Neuron (in vitro differentiated cells): ENCODE results near the gene CNNM2.

Source experiments
- H2AFZ ChIP-seq: one replicate; pipeline ENCODE4 v1.6.1; 2013; ENCODE audit warnings: low read depth, mild to moderate bottlenecking, inconsistent platforms, low read length, moderate library complexity
- H3K27me3 ChIP-seq: one replicate; pipeline ENCODE4 v1.6.1; 2013; ENCODE audit warnings: low read length; ENCODE audit not compliant: insufficient read depth
- H3K36me3 ChIP-seq: one replicate; pipeline ENCODE4 v1.6.1; 2013; ENCODE audit warnings: low read length; ENCODE audit not compliant: insufficient read depth
- H3K4me1 ChIP-seq: one replicate; pipeline ENCODE4 v1.6.1; 2013; ENCODE audit warnings: low read length; ENCODE audit not compliant: insufficient read depth
- H3K4me3 ChIP-seq: 2 replicates; pipeline ENCODE4 v1.5.1; 2013; ENCODE audit warnings: mild to moderate bottlenecking, low read length, moderate library complexity
- H3K9me3 ChIP-seq: one replicate; pipeline ENCODE4 v1.6.1; 2013; ENCODE audit warnings: low read length

CNNM2 gene

GRCh38 chr10:103098240-103098639, 180.1 kb downstream of the CNNM2 start:
- H2AFZ ChIP-seq = no peak overlapping the region
- no peaks in the 10 kb centered on the region for H3K27me3 ChIP-seq
- no peak overlapping the region for H3K4me3 ChIP-seq
- no peaks in the 10 kb centered on the region for H3K9me3 ChIP-seq
- peaks cover 79% of the 10 kb centered on the region for H3K36me3 ChIP-seq
- H3K4me1 ChIP-seq = no peaks in the 10 kb centered on the region

GRCh38 chr10:103100620-103101019, 182.5 kb downstream of the CNNM2 start:
- H3K4me1 ChIP-seq = no peaks in the 10 kb centered on the region
- no peak overlapping the region for H3K4me3 ChIP-seq
- no peaks in the 10 kb centered on the region for H3K9me3 ChIP-seq
- no peak overlapping the region for H2AFZ ChIP-seq
- H3K36me3 ChIP-seq = peaks cover 71% of the 10 kb centered on the region
- H3K27me3 ChIP-seq = no peaks in the 10 kb centered on the region

GRCh38 chr10:103102195-103102594, 184.1 kb downstream of the CNNM2 start:
- Histone ChIP-seq H3K36me3 (peaks cover 59% of the 10 kb centered on the region), H3K9me3 (no peaks in the 10 kb centered on the region), H2AFZ (no peak overlapping the region), H3K27me3 (no peaks in the 10 kb centered on the region), H3K4me3 (no peak overlapping the region), H3K4me1 (no peaks in the 10 kb centered on the region)

GRCh38 chr10:103103989-103104388, 185.9 kb downstream of the CNNM2 start:
- Histone ChIP-seq H2AFZ (no peak overlapping the region), H3K4me3 (no peak overlapping the region), H3K27me3 (no peaks in the 10 kb centered on the region), H3K36me3 (peaks cover 42% of the 10 kb centered on the region), H3K9me3 (no peaks in the 10 kb centered on the region), H3K4me1 (no peaks in the 10 kb centered on the region)

GRCh38 chr10:103104721-103105120, 186.6 kb downstream of the CNNM2 start:
- Histone ChIP-seq H3K9me3 (no peaks in the 10 kb centered on the region), H2AFZ (no peak overlapping the region), H3K27me3 (no peaks in the 10 kb centered on the region), H3K4me1 (no peaks in the 10 kb centered on the region), H3K4me3 (no peak overlapping the region), H3K36me3 (peaks cover 35% of the 10 kb centered on the region)

GRCh38 chr10:103105462-103105861, 187.4 kb downstream of the CNNM2 start:
- H3K9me3 ChIP-seq = no peaks in the 10 kb centered on the region

GRCh38 chr10:103106539-103106938, 188.4 kb downstream of the CNNM2 start:
- H3K4me3 ChIP-seq = no peak overlapping the region
- no peaks in the 10 kb centered on the region for H3K27me3 ChIP-seq
- no peak overlapping the region for H2AFZ ChIP-seq
- H3K4me1 ChIP-seq = no peaks in the 10 kb centered on the region
- H3K36me3 ChIP-seq = peaks cover 22% of the 10 kb centered on the region
- no peaks in the 10 kb centered on the region for H3K9me3 ChIP-seq

More at GRCh38 chr10:103105462-103105861, 187.4 kb downstream of the CNNM2 start:
- Histone ChIP-seq H3K4me3 (no peak overlapping the region), H3K36me3 (peaks cover 28% of the 10 kb centered on the region), H3K4me1 (no peaks in the 10 kb centered on the region), H3K27me3 (no peaks in the 10 kb centered on the region), H2AFZ (no peak overlapping the region)

GRCh38 chr10:103109821-103110220, 191.7 kb downstream of the CNNM2 start:
- H3K4me1 ChIP-seq = no peaks in the 10 kb centered on the region
- peaks cover 1% of the 10 kb centered on the region for H3K36me3 ChIP-seq
- H3K9me3 ChIP-seq = no peaks in the 10 kb centered on the region
- H3K4me3 ChIP-seq = no peak overlapping the region
- no peaks in the 10 kb centered on the region for H3K27me3 ChIP-seq
- H2AFZ ChIP-seq = no peak overlapping the region

- Histone ChIP-seq H3K27me3 (no peaks in the 10 kb centered on the region), H2AFZ (no peak overlapping the region), H3K4me3 (no peak overlapping the region), H3K9me3 (no peaks in the 10 kb centered on the region), H3K4me1 (no peaks in the 10 kb centered on the region), H3K36me3 (no peaks in the 10 kb centered on the region)
These were observed 192.3 kb downstream of the CNNM2 start for GRCh38 chr10:103110407-103110806.

GRCh38 chr10:103111031-103111917, 193.2 kb downstream of the CNNM2 start:
- H3K9me3 ChIP-seq = no peaks in the 10 kb centered on the region
- H3K4me1 ChIP-seq = no peaks in the 10 kb centered on the region
- H3K4me3 ChIP-seq = no peak overlapping the region
- H2AFZ ChIP-seq = no peak overlapping the region
- H3K36me3 ChIP-seq = no peaks in the 10 kb centered on the region
- no peaks in the 10 kb centered on the region for H3K27me3 ChIP-seq

GRCh38 chr10:103111918-103112877, 194.1 kb downstream of the CNNM2 start:
- Histone ChIP-seq H3K27me3 (no peaks in the 10 kb centered on the region), H3K36me3 (no peaks in the 10 kb centered on the region), H2AFZ (no peak overlapping the region), H3K4me3 (no peak overlapping the region), H3K9me3 (no peaks in the 10 kb centered on the region), H3K4me1 (no peaks in the 10 kb centered on the region)

- Histone ChIP-seq H3K4me1 (no peaks in the 10 kb centered on the region), H3K9me3 (no peaks in the 10 kb centered on the region), H3K36me3 (no peaks in the 10 kb centered on the region), H3K4me3 (no peak overlapping the region), H3K27me3 (no peaks in the 10 kb centered on the region), H2AFZ (no peak overlapping the region)
These were observed 196.8 kb downstream of the CNNM2 start for GRCh38 chr10:103114876-103115275.

GRCh38 chr10:103117247-103117646, 199.2 kb downstream of the CNNM2 start:
- Histone ChIP-seq H3K27me3 (no peaks in the 10 kb centered on the region), H3K9me3 (no peaks in the 10 kb centered on the region), H3K4me1 (no peaks in the 10 kb centered on the region), H3K36me3 (no peaks in the 10 kb centered on the region), H2AFZ (no peak overlapping the region), H3K4me3 (no peak overlapping the region)
